Transverse colon (tissue), 4 donors: ENCODE data around the gene HOXB4. TPM values are rescaled to one million over a fixed set of nuclear protein-coding genes. Genes with fewer than 3 reads are reported as not detected.

Source experiments
- DNase-seq: peaks from one replicate; pipeline ENCODE4 v3.0.0-alpha.2; 2019
- H3K27ac ChIP-seq, 4 donors: fragments of 200-600 bp; sonication (generic); 2 replicates each; pipeline ENCODE4 v1.5.1; 2016 to 2018; ENCODE audit warnings: inconsistent platforms in 4 of 4
- H3K27me3 ChIP-seq: fragments of 200-600 bp; sonication (generic); 2 replicates; pipeline ENCODE4 v1.5.1; 2017; ENCODE audit warnings: inconsistent platforms
- H3K36me3 ChIP-seq, 4 donors: fragments of 200-600 bp; sonication (generic); 2 replicates each; pipeline ENCODE4 v1.5.1; 2017 to 2019; ENCODE audit warnings: inconsistent platforms in 4 of 4
- H3K4me1 ChIP-seq, 4 donors: fragments of 200-600 bp; sonication (generic); 2 replicates each; pipeline ENCODE4 v1.5.1; 2017 to 2020; ENCODE audit warnings: inconsistent platforms in 4 of 4
- H3K4me3 ChIP-seq, 4 donors: fragments of 200-600 bp; sonication (generic); 1 replicate in 1 of 4; 2 replicates in 3 of 4; pipeline versions ENCODE4 v1.5.1 to v1.6.1; 2017 to 2019; ENCODE audit warnings: inconsistent platforms in 4 of 4
- H3K9me3 ChIP-seq, 2 donors: fragments of 200-600 bp; sonication (generic); 2 replicates each; pipeline ENCODE4 v1.5.1; 2017 to 2019; ENCODE audit warnings: inconsistent platforms in 2 of 2
- EP300 ChIP-seq: sonication (generic); formaldehyde crosslinking; IDR thresholded peaks from one replicate; pipeline ENCODE4 v1.6.1; 2017; ENCODE audit warnings: antibody characterized with exemption, low read depth
- POLR2A ChIP-seq: fragments of 450-650 bp; IDR thresholded peaks from one replicate; pipeline ENCODE4 v1.6.1; 2016; ENCODE audit warnings: antibody characterized with exemption, mild to moderate bottlenecking, moderate library complexity
- POLR2AphosphoS5 ChIP-seq, 3 donors: sonication (generic); formaldehyde crosslinking; IDR thresholded peaks; one replicate each; pipeline ENCODE4 v1.6.1; 2016; ENCODE audit warnings: antibody characterized with exemption in 3 of 3
- WGBS, 2 donors: methylation state at CpG; one replicate each; pipeline ENCODE4 v1.1.5; 2018; ENCODE audit warnings: low coverage in 1 of 2; 5-methylcytosine and 5-hydroxymethylcytosine counted together
- in situ Hi-C, 4 donors: fragments of 200-750 bp; cut with MboI; loops; one replicate each; pipeline versions ENCODE4 v1.15.0 to v1.15.1; 2017; ENCODE audit warnings: low sequenced_read_pairs in 3 of 4, low pct_ligation_motif_present in 1 of 4, low pct_unique_long_range_greater_than_20kb in 1 of 4
- intact Hi-C: fragments of 100-400 bp; cut with DNase I; formaldehyde crosslinking; loops from one replicate; pipeline ENCODE4 v1.15.1; 2023; ENCODE audit warnings: low total_unique reads
- total RNA-seq, 4 donors: library from RNA; depleted of rRNA; stranded (reverse); fragments of >200 nt; gene quantifications; one replicate each; pipeline ENCODE4 v1.1.0, GENCODE V29; 2016
- TF ChIP-seq, protein P1 (sequence below), 5 experiments: fragments of 200-600 bp in 3 of 5; fragments of 450-650 bp in 2 of 5; sonication (generic) in 3 of 5; IDR thresholded peaks; 1 replicate in 2 of 5; 2 replicates in 3 of 5; pipeline ENCODE4 v1.5.1; 2016 to 2017; ENCODE audit warnings: antibody characterized with exemption in 5 of 5, inconsistent platforms in 3 of 5, mild to moderate bottlenecking in 2 of 5, moderate library complexity in 1 of 5

Gene HOXB4
- total RNA-seq, 4 donors from 2014 or later, result 1.9 to 4.8 (median 2.0) TPM; not detected in 1

DNA sequence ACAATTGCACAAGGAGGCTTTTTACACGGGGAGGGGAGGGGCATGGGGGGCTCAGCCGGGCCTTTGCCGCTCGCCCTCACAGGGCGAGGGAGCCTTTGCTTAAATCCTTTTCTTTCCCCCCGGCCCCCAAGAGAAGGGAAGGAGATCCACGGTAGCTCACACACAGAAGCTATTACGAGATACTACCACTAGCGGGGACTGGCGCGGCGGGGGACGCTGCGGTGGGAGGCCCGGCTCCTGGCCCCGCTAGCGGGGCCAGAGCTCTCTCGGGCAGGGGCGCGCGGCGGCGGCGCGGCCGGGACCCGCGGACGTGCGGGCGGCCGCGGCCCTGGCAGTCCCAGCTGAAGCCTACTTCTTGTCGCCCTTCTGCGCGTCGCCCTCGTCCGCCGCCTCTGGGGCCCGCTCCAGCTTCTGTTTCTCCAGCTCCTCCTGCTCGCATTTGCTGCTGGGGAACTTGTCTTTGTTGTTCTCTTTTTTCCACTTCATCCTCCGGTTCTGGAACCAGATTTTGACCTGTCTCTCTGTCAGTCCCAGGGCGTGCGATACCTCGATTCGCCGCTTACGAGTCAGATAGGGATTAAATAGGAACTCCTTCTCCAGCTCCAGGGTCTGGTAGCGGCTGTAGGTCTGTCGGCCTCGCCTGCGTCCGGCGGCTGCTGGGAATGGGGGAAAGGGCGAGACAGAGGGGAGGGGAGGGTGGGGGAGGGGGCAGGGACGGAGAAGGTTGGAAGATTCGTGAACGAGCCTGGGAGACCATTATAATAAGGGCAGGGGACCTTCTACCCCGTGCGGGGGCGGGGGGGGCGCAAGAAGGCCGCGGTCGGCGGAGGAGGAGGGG, 34.9 kb upstream of the HOXB4 start:
- H3K27me3 ChIP-seq, result peaks cover 70% of the 10 kb centered on the region
- WGBS, 2 donors, result 4 to 17% methylated on average over 1 to 67 of the region's 67 CpGs
- no peaks in the 10 kb centered on the region for H3K9me3 ChIP-seq
- H3K27ac ChIP-seq, result peak overlapping the region; percentile 90 to 94 (median 92)
- intact Hi-C loops, result no loop called here
- TF ChIP-seq, protein P1, sequence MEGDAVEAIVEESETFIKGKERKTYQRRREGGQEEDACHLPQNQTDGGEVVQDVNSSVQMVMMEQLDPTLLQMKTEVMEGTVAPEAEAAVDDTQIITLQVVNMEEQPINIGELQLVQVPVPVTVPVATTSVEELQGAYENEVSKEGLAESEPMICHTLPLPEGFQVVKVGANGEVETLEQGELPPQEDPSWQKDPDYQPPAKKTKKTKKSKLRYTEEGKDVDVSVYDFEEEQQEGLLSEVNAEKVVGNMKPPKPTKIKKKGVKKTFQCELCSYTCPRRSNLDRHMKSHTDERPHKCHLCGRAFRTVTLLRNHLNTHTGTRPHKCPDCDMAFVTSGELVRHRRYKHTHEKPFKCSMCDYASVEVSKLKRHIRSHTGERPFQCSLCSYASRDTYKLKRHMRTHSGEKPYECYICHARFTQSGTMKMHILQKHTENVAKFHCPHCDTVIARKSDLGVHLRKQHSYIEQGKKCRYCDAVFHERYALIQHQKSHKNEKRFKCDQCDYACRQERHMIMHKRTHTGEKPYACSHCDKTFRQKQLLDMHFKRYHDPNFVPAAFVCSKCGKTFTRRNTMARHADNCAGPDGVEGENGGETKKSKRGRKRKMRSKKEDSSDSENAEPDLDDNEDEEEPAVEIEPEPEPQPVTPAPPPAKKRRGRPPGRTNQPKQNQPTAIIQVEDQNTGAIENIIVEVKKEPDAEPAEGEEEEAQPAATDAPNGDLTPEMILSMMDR (IDR thresholded peaks at IDR 0.05), result peak in 3 of 5 experiments; percentile 21 to 29 (median 29)
- TF ChIP-seq POLR2AphosphoS5 (IDR thresholded peaks at IDR 0.05), result no peak
- no peaks in the 10 kb centered on the region for H3K36me3 ChIP-seq
- peak overlapping the region in 3 of 4 donors; percentile 62 to 75 (median 70) for H3K4me3 ChIP-seq
- peaks cover 0 to 72% (median 53%) of the 10 kb centered on the region in 4 donors for H3K4me1 ChIP-seq
- in situ Hi-C loops, result no loop called here
- peak; percentile 49 for DNase-seq

- in situ Hi-C loops, result no loop called here
- H3K27me3 ChIP-seq, result peaks cover 64% of the 10 kb centered on the region
- no peak for DNase-seq
- whole genome bisulfite sequencing, 2 donors, result 5 to 7% methylated on average over 15 of the region's 15 CpGs
- no peak for TF ChIP-seq POLR2A
- peak overlapping the region in 3 of 4 donors; percentile 62 to 75 (median 70) for H3K4me3 ChIP-seq
- H3K27ac ChIP-seq, result peak overlapping the region; percentile 90 to 94 (median 92)
- H3K9me3 ChIP-seq, result no peaks in the 10 kb centered on the region
- H3K36me3 ChIP-seq, result no peaks in the 10 kb centered on the region
- H3K4me1 ChIP-seq, result peaks cover 0 to 66% (median 47%) of the 10 kb centered on the region in 4 donors
- intact Hi-C loops, result no loop called here
Measured at GRCh38 chr17:48612456-48612853, 34.3 kb upstream of the HOXB4 start.

GRCh38 chr17:48611681-48612455, 33.7 kb upstream of the HOXB4 start:
- in situ Hi-C loops (no loop called here), intact Hi-C loops (no loop called here)
- H3K4me3 ChIP-seq, result peak overlapping the region; percentile 62 to 75 (median 68)
- H3K36me3 ChIP-seq, result no peaks in the 10 kb centered on the region
- DNase-seq, result peak; percentile 59
- peak overlapping the region; percentile 90 to 94 (median 92) for H3K27ac ChIP-seq
- 4 to 17% methylated on average over 9 to 34 of the region's 36 CpGs for WGBS, 2 donors
- H3K4me1 ChIP-seq, result peaks cover 0 to 65% (median 46%) of the 10 kb centered on the region in 4 donors
- H3K9me3 ChIP-seq, result no peaks in the 10 kb centered on the region
- TF ChIP-seq, protein P1 (IDR thresholded peaks at IDR 0.05), result no peak
- TF ChIP-seq POLR2AphosphoS5 (IDR thresholded peaks at IDR 0.05) (peak in 2 of 3 donors; percentile 10 to 21), POLR2A (peak; percentile 21)
- peaks cover 58% of the 10 kb centered on the region for H3K27me3 ChIP-seq

DNA sequence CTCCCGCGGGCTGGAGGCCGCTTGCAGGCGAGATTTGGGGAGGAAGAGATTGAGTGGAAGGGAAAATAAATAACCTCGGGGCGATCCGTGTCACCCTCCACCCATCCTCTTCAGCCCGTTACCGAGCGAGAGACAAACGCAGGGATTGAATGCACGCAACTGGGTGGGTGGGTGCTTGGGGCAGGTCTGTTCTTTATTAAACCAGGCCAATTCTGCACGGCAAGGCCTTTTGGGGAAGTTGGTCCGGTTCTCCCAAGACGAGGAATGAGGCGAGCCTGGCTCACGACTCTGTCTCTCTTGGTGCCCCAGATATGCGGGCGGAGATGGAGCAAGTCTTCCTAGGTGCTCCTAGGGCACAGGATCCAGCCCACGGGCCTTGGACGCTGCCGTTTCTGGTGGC, 33.1 kb upstream of the HOXB4 start:
- H3K36me3 ChIP-seq, result no peaks in the 10 kb centered on the region
- H3K9me3 ChIP-seq, result no peaks in the 10 kb centered on the region
- peaks cover 52% of the 10 kb centered on the region for H3K27me3 ChIP-seq
- in situ Hi-C loops, result no loop called here
- peak overlapping the region; percentile 62 to 75 (median 68) for H3K4me3 ChIP-seq
- TF ChIP-seq EP300 (no peak), POLR2AphosphoS5 (IDR thresholded peaks at IDR 0.05) (peak in 1 of 3 donors; percentile 2)
- peaks cover 0 to 62% (median 46%) of the 10 kb centered on the region in 4 donors for H3K4me1 ChIP-seq
- intact Hi-C loops, result no loop called here
- DNase-seq, result no peak
- H3K27ac ChIP-seq, result peak overlapping the region; percentile 90 to 94 (median 92)
- 1% methylated on average over 22 of the region's 22 CpGs; no CpG with 5 or more reads in 1 of the 2 donors for WGBS, 2 donors
